B cell (primary cell): ENCODE data around the gene TMEM147. TPM values are rescaled to one million over a fixed set of nuclear protein-coding genes. Genes with fewer than 3 reads are reported as not detected.

Experiments
- ATAC-seq: fragments of 200-7000 bp; cut with Tn5 transposase; one replicate; pipeline ENCODE4 v1.10.0; 2021; ENCODE audit warnings: low read depth, mild to moderate bottlenecking, moderate number of reproducible peaks, moderate library complexity
- CTCF ChIA-PET: fragments of 350-600 bp; sonication (Branson Sonifier 250); formaldehyde crosslinking; loops from one replicate; lab custom pipeline; 2021; ENCODE audit warnings: antibody characterized with exemption, inconsistent platforms; lab: Charles Lee
- POLR2A ChIA-PET: fragments of 350-600 bp; sonication (Branson Sonifier 250); formaldehyde crosslinking; loops from one replicate; lab custom pipeline; 2021; ENCODE audit warnings: antibody characterized with exemption; lab: Charles Lee
- DNase-seq: peaks from one replicate; pipeline ENCODE4 v3.0.0; 2013
- H2AFZ ChIP-seq: 2 replicates; pipeline ENCODE4 v1.6.1; 2012; ENCODE audit warnings: mild to moderate bottlenecking, low read depth, low read length; ENCODE audit not compliant: insufficient read depth, poor library complexity, severe bottlenecking
- H3K27ac ChIP-seq, 2 donors: 1 replicate in 1 of 2; 2 replicates in 1 of 2; pipeline ENCODE4 v1.5.1; 2012 to 2013; ENCODE audit warnings: low read length in 2 of 2, mild to moderate bottlenecking in 2 of 2, moderate library complexity in 1 of 2
- H3K27me3 ChIP-seq, 4 experiments: fragments of 200-600 bp in 1 of 4; sonication (generic) in 1 of 4; replicated peaks in 1 of 4; 1 replicate in 2 of 4; 2 replicates in 2 of 4; pipeline versions ENCODE4 v1.6.1 to v1.7.0; 2013 to 2016; ENCODE audit warnings: low read length in 3 of 4, mild to moderate bottlenecking in 2 of 4, mixed read lengths in 1 of 4, moderate library complexity in 1 of 4; ENCODE audit not compliant: insufficient read depth in 4 of 4, control insufficient read depth in 3 of 4; ENCODE audit errors: control extremely low read depth in 1 of 4
- H3K36me3 ChIP-seq, 2 experiments: replicated peaks in 1 of 2; 1 replicate in 1 of 2; 2 replicates in 1 of 2; pipeline versions ENCODE4 v1.6.1 to v1.7.1; 2013; ENCODE audit warnings: low read length in 1 of 2; ENCODE audit not compliant: insufficient read depth in 2 of 2, control insufficient read depth in 1 of 2; ENCODE audit errors: control extremely low read depth in 1 of 2, extremely low read depth in 1 of 2
- H3K4me1 ChIP-seq, 2 donors: fragments of 200-600 bp in 1 of 2; sonication (generic) in 1 of 2; 1 replicate in 1 of 2; 2 replicates in 1 of 2; pipeline versions ENCODE4 v1.5.1 to v1.6.1; 2013 to 2017; ENCODE audit warnings: low read length in 2 of 2; ENCODE audit not compliant: control insufficient read depth in 2 of 2, insufficient read depth in 2 of 2
- H3K4me2 ChIP-seq: replicated peaks from 2 replicates; pipeline ENCODE3; 2012; ENCODE audit warnings: mild to moderate bottlenecking, low read depth, low read length; ENCODE audit not compliant: poor library complexity, severe bottlenecking
- H3K4me3 ChIP-seq, 5 experiments: fragments of 200-600 bp in 1 of 5; sonication (generic) in 1 of 5; 1 replicate in 3 of 5; 2 replicates in 2 of 5; pipeline versions ENCODE4 v1.5.1 to v1.7.0; 2011 to 2016; ENCODE audit warnings: low read length in 4 of 5, mild to moderate bottlenecking in 4 of 5, low read depth in 2 of 5, control low read depth in 1 of 5, moderate library complexity in 1 of 5; ENCODE audit not compliant: insufficient read depth in 1 of 5; ENCODE audit errors: control extremely low read depth in 1 of 5, extremely low read depth in 1 of 5
- H3K79me2 ChIP-seq: fragments of 200-600 bp; sonication (generic); one replicate; pipeline ENCODE4 v1.6.0; 2016; ENCODE audit warnings: low read length; ENCODE audit not compliant: control insufficient read depth, insufficient read depth
- H3K9ac ChIP-seq: fragments of 200-600 bp; sonication (generic); 2 replicates; pipeline ENCODE4 v1.6.1; 2017; ENCODE audit warnings: mild to moderate bottlenecking, low read length, moderate library complexity
- H3K9me3 ChIP-seq, 3 donors: one replicate each; pipeline versions ENCODE4 v1.6.1 to v1.7.1; 2013; ENCODE audit warnings: low read length in 2 of 3; ENCODE audit not compliant: control insufficient read depth in 2 of 3, insufficient read depth in 1 of 3; ENCODE audit errors: control extremely low read depth in 1 of 3
- H4K20me1 ChIP-seq: 2 replicates; pipeline ENCODE4 v1.6.0; 2012; ENCODE audit warnings: mild to moderate bottlenecking, low read length; ENCODE audit not compliant: insufficient read depth, control insufficient read depth, poor library complexity, severe bottlenecking
- H3K27ac Mint-ChIP-seq: one replicate; pipeline ENCODE4 v1.8.0; 2021; ENCODE audit warnings: mixed read lengths
- H3K27me3 Mint-ChIP-seq: one replicate; pipeline ENCODE4 v1.8.0; 2021; ENCODE audit warnings: mixed read lengths
- H3K4me1 Mint-ChIP-seq: one replicate; pipeline ENCODE4 v1.8.0; 2021; ENCODE audit warnings: mixed read lengths
- H3K4me3 Mint-ChIP-seq: one replicate; pipeline ENCODE4 v1.8.0; 2021; ENCODE audit warnings: mixed read lengths
- H3K9me3 Mint-ChIP-seq: one replicate; pipeline ENCODE4 v1.8.0; 2022; ENCODE audit warnings: mixed read lengths; ENCODE audit not compliant: insufficient read depth
- CTCF ChIP-seq: fragments of 200-600 bp; IDR thresholded peaks from one replicate; pipeline ENCODE4 v1.8.0; 2022; ENCODE audit warnings: antibody characterized with exemption, mild to moderate bottlenecking
- EZH2 ChIP-seq: IDR thresholded peaks from 2 replicates; pipeline ENCODE4 v1.6.1; 2012; ENCODE audit warnings: borderline replicate concordance, low read depth, mild to moderate bottlenecking, moderate library complexity, low read length; ENCODE audit not compliant: insufficient read depth, poor library complexity, severe bottlenecking
- WGBS: methylation state at CpG from one replicate; pipeline ENCODE4 v1.1.5; 2013; ENCODE audit warnings: missing lambda C conversion rate; ENCODE audit not compliant: insufficient coverage; 5-methylcytosine and 5-hydroxymethylcytosine counted together
- intact Hi-C: fragments of 100-400 bp; cut with micrococcal nuclease; formaldehyde crosslinking; loops from one replicate; pipeline ENCODE4 v1.10.0; 2022
- polyA plus RNA-seq: library from polyadenylated mRNA; depleted of rRNA; stranded (reverse); fragments of >200 nt; gene quantifications from 2 replicates; pipeline ENCODE4 v1.2.3, GENCODE V29; 2012
- total RNA-seq, 2 donors: library from RNA; stranded (reverse); fragments of 120-200 nt in 1 of 2; gene quantifications; 1 replicate in 1 of 2; 2 replicates in 1 of 2; pipeline versions ENCODE4 v1.2.3 to v1.2.4, GENCODE V29; 2013 to 2022

Gene TMEM147
- total and polyA plus RNA-seq, 2 donors (not counting 1 experiment from before 2014, with no cell fraction given), result 39.8 to 68.9 TPM

- H4K20me1 ChIP-seq, result no peaks in the 10 kb centered on the region
- ChIA-PET POLR2A (interaction anchor here (0.7 kb wide), 1 partner anchor 695 kb away, joined by 3 read pairs; no protein-coding TSS in a partner anchor), CTCF (interaction anchor here (0.8 to 3.9 kb wide), 24 partner anchors 10 to 208 kb away, joined by 3 to 24 read pairs (median 4); partner anchors contain the start of gene KRTDAP)
- H3K79me2 ChIP-seq, result no peaks in the 10 kb centered on the region
- H2AFZ ChIP-seq, result peak overlapping the region; percentile 79
- no peaks in the 10 kb centered on the region for H3K36me3 ChIP-seq
- peaks cover 0 to 11% (median 0%) of the 10 kb centered on the region in 3 donors for H3K9me3 ChIP-seq
- TF ChIP-seq EZH2, result no peak
- TF ChIP-seq CTCF, result peak; percentile 96
- Mint-ChIP-seq H3K4me1 (peaks cover 19% of the 10 kb centered on the region), H3K27me3 (peaks cover 59% of the 10 kb centered on the region), H3K4me3 (peak overlapping the region; percentile 76), H3K27ac (peak overlapping the region; percentile 59), H3K9me3 (no peaks in the 10 kb centered on the region)
- WGBS, result 1% methylated on average over 32 of the region's 39 CpGs
- H3K4me2 ChIP-seq, result peak overlapping the region; percentile 79
- ATAC-seq, result peak; percentile 86
- H3K27ac ChIP-seq, result no peak overlapping the region
- H3K4me1 ChIP-seq, result peaks cover 19 to 21% of the 10 kb centered on the region in 2 donors
- peak; percentile 84 for DNase-seq
- intact Hi-C loops, result no loop called here
- peak overlapping the region in 4 of 5 experiments; percentile 6 to 62 (median 37) for H3K4me3 ChIP-seq
- H3K9ac ChIP-seq, result peak overlapping the region; percentile 50
- peaks cover 0 to 71% (median 11%) of the 10 kb centered on the region in 4 experiments for H3K27me3 ChIP-seq
Observed at GRCh38 chr19:35509861-35510625, 35.4 kb upstream of the TMEM147 start.

GRCh38 chr19:35510626-35510964 is 34.8 kb upstream of the TMEM147 start:
- H3K27ac Mint-ChIP-seq, result no peak overlapping the region
- ChIA-PET CTCF (interaction anchor here (0.8 to 3.9 kb wide), 23 partner anchors 10 to 208 kb away, joined by 3 to 24 read pairs (median 4); partner anchors contain the start of gene KRTDAP), POLR2A (interaction anchor here (0.7 kb wide), 1 partner anchor 695 kb away, joined by 3 read pairs; no protein-coding TSS in a partner anchor)
- H3K9ac ChIP-seq, result peak overlapping the region; percentile 50
- peak overlapping the region; percentile 79 for H3K4me2 ChIP-seq
- peak overlapping the region; percentile 79 for H2AFZ ChIP-seq
- H3K27me3 ChIP-seq, result peaks cover 0 to 70% (median 11%) of the 10 kb centered on the region in 4 experiments
- peak overlapping the region in 1 of 5 experiments; percentile 62 for H3K4me3 ChIP-seq
- H3K79me2 ChIP-seq, result no peaks in the 10 kb centered on the region
- H3K4me1 ChIP-seq, result peaks cover 19 to 21% of the 10 kb centered on the region in 2 donors
- peaks cover 54% of the 10 kb centered on the region for H3K27me3 Mint-ChIP-seq
- ATAC-seq (no peak), DNase-seq (no peak)
- H4K20me1 ChIP-seq, result no peaks in the 10 kb centered on the region
- peak overlapping the region; percentile 76 for H3K4me3 Mint-ChIP-seq
- intact Hi-C loops, result no loop called here
- H3K36me3 ChIP-seq, result no peaks in the 10 kb centered on the region
- H3K9me3 ChIP-seq, result peaks cover 0 to 11% (median 0%) of the 10 kb centered on the region in 3 donors
- H3K4me1 Mint-ChIP-seq, result peaks cover 19% of the 10 kb centered on the region
- WGBS, result 22% methylated on average over 12 of the region's 15 CpGs
- no peak for TF ChIP-seq EZH2
- peak; percentile 66 for TF ChIP-seq CTCF
- no peaks in the 10 kb centered on the region for H3K9me3 Mint-ChIP-seq
- no peak overlapping the region for H3K27ac ChIP-seq
